Neural crest cell (in vitro differentiated cells): Measurements from ENCODE around the gene NPAS2. TPM values are rescaled to one million over a fixed set of nuclear protein-coding genes. Genes with fewer than 3 reads are reported as not detected.

ENCODE experiments used
- DNase-seq: peaks from one replicate; pipeline ENCODE4 v3.0.0; 2021; ENCODE audit warnings: low read depth, mixed read lengths, low spot score
- H3K27ac Mint-ChIP-seq: one replicate; pipeline ENCODE4 v1.8.0; 2021; ENCODE audit warnings: mild to moderate bottlenecking, mixed read lengths; ENCODE audit not compliant: unreplicated experiment
- H3K27me3 Mint-ChIP-seq: 2 replicates; pipeline ENCODE4 v1.8.0; 2021; ENCODE audit warnings: low read depth, mild to moderate bottlenecking, mixed read lengths
- H3K36me3 Mint-ChIP-seq: 2 replicates; pipeline ENCODE4 v1.8.0; 2021; ENCODE audit warnings: low read depth, mild to moderate bottlenecking, mixed read lengths
- H3K4me1 Mint-ChIP-seq: 2 replicates; pipeline ENCODE4 v1.8.0; 2021; ENCODE audit warnings: mixed read lengths
- H3K4me3 Mint-ChIP-seq: one replicate; pipeline ENCODE4 v1.8.0; 2021; ENCODE audit warnings: mild to moderate bottlenecking, mixed read lengths
- H3K9me3 Mint-ChIP-seq: 2 replicates; pipeline ENCODE4 v1.8.0; 2021; ENCODE audit warnings: mixed read lengths
- total RNA-seq: library from RNA; stranded (reverse); gene quantifications from 2 replicates; pipeline ENCODE4 v1.2.1, GENCODE V29; 2021
- TF ChIP-seq, protein P1 (sequence below): fragments of 200-600 bp; sonication (generic); conservative IDR thresholded peaks from 2 replicates; pipeline ENCODE4 v1.5.0; 2021; ENCODE audit warnings: antibody characterized with exemption, mild to moderate bottlenecking

NPAS2 gene
- total RNA-seq, 1 donor from 2014 or later, result 2.6 TPM

DNA sequence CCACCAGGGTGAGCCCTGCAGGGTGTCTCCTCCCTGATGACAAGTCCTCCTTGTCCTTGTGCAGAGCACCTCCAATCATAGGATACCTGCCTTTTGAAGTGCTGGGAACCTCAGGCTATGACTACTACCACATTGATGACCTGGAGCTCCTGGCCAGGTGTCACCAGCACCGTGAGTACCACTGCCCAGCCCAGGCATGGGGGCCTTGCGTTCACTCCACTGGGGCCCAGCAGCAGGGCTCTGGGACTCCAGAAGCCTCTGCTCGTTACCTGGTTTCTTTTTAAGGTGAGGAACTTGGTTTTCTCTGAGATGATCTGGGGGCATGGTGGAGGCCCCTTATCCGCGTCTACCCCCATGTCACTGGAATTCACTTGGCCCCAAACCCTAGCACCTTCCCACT lies 145.7 kb downstream of the NPAS2 start:
- Mint-ChIP-seq H3K27ac (no peak overlapping the region), H3K4me1 (no peaks in the 10 kb centered on the region), H3K27me3 (no peaks in the 10 kb centered on the region), H3K36me3 (no peaks in the 10 kb centered on the region), H3K4me3 (no peak overlapping the region), H3K9me3 (no peaks in the 10 kb centered on the region)
- TF ChIP-seq, protein P1, sequence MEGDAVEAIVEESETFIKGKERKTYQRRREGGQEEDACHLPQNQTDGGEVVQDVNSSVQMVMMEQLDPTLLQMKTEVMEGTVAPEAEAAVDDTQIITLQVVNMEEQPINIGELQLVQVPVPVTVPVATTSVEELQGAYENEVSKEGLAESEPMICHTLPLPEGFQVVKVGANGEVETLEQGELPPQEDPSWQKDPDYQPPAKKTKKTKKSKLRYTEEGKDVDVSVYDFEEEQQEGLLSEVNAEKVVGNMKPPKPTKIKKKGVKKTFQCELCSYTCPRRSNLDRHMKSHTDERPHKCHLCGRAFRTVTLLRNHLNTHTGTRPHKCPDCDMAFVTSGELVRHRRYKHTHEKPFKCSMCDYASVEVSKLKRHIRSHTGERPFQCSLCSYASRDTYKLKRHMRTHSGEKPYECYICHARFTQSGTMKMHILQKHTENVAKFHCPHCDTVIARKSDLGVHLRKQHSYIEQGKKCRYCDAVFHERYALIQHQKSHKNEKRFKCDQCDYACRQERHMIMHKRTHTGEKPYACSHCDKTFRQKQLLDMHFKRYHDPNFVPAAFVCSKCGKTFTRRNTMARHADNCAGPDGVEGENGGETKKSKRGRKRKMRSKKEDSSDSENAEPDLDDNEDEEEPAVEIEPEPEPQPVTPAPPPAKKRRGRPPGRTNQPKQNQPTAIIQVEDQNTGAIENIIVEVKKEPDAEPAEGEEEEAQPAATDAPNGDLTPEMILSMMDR, result no peak
- no peak for DNase-seq

DNA sequence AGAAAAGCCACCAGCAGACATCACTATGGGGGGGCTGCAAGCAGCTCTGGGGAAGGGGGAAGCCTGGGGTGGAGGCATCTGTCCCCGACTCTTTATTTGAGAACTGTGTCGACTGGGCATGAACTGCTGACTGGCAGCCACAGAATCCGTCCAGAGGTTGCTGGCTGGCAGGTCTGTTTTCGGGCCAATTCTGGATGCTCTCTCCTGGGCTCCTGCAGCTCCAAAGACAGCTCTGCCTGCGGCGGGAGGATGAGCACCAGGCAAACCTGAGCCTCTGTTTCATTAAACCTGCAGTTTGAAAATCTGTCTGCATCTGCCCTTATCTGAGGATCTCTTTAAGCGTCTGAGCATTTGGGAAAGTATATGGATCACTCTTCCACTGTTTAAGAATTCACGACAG lies 147.8 kb downstream of the NPAS2 start:
- TF ChIP-seq, protein P1, result no peak
- Mint-ChIP-seq H3K9me3 (no peaks in the 10 kb centered on the region), H3K4me3 (no peak overlapping the region), H3K36me3 (no peaks in the 10 kb centered on the region), H3K27ac (no peak overlapping the region), H3K4me1 (no peaks in the 10 kb centered on the region), H3K27me3 (no peaks in the 10 kb centered on the region)
- no peak for DNase-seq

DNA sequence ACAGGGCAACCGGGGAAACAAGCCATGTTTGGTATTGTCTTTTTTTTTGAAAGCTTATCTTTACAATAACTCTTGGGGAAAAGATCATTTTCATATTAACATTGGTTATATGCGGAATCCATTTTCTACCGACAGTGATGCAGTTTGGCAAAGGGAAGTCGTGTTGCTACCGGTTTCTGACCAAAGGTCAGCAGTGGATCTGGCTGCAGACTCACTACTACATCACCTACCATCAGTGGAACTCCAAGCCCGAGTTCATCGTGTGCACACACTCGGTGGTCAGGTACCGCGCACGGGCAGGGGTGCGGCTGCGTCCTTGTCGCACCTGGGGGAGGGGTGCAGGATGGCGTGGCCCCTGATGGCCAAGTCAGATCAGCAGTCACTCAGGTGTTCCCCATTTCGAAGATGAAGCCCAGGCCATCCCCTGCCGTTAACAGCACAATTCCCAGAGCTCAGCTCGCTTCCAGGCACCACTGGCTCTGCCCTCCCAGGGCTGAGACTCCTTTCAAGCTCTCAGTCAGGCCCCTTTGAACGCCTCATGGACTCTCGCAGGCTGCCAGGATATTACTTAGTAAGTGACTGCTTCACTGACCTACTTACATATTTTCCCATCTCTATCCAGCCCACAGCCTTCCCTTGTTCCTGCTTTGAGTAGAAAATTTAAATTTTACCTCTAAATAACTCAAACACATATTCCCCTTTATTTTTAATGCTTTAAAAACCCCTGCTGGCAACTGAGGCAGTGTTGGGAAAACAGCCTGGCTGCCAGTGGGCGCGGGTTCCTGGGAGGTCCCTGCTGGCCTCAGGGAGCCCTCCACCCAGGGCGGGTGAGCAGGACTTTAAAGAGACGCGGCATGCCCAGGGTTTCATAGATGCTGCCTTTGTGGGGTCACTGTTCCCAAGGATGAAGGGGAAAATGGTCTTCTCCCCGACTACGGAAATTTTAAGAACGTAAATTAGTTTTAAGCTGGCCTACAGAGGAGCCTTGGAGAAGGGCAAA lies 148.5 kb downstream of the NPAS2 start:
- TF ChIP-seq, protein P1, result no peak
- Mint-ChIP-seq H3K27me3 (no peaks in the 10 kb centered on the region), H3K9me3 (no peaks in the 10 kb centered on the region), H3K36me3 (no peaks in the 10 kb centered on the region), H3K27ac (no peak overlapping the region), H3K4me3 (no peak overlapping the region), H3K4me1 (no peaks in the 10 kb centered on the region)
- DNase-seq, result no peak

DNA sequence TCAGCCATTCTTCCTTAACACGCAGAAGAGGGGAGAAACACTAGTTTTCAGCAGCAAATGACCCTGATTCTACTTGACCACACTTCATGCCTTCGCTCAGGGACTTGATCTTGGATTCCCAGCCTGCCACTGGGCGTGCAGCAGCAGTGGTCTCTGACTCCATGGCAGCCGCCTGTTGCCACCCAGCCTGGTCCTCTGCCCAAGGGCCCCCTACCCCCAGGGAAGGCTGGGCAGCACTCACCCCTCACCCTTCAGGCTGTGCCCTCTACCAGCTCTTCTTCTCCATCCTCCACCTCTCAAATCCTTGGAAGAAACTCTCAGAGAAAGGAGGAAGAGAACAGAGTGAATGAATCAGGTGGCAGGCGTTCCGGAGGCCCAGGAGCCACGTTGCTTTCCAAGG lies 150.1 kb downstream of the NPAS2 start:
- H3K36me3 Mint-ChIP-seq, result no peaks in the 10 kb centered on the region
- H3K27ac Mint-ChIP-seq, result no peak overlapping the region
- TF ChIP-seq, protein P1, result no peak
- H3K4me1 Mint-ChIP-seq, result no peaks in the 10 kb centered on the region
- no peak for DNase-seq
- no peaks in the 10 kb centered on the region for H3K9me3 Mint-ChIP-seq
- no peaks in the 10 kb centered on the region for H3K27me3 Mint-ChIP-seq
- H3K4me3 Mint-ChIP-seq, result no peak overlapping the region

DNA sequence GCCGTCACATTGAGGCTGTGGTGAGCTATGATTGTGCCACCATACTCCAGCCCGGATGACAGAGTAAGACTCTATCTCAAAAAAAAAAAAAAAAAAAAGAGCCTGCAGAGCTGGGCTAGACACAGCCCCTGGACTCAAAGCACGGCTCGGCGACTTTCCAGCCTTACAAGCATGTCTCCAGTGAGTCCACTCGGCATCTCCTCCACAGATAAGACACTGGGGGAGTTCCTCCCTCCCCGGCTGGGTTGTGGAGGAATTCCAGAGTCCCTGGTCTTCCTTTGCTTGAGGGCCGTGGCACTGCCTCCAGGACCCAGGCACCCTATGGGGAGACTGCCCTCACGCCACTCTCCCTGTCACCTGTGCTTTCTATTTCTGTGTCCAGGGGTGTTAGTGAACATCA lies 151.3 kb downstream of the NPAS2 start:
- TF ChIP-seq, protein P1, result no peak
- H3K27me3 Mint-ChIP-seq, result no peaks in the 10 kb centered on the region
- no peak overlapping the region for H3K27ac Mint-ChIP-seq
- no peaks in the 10 kb centered on the region for H3K4me1 Mint-ChIP-seq
- DNase-seq, result no peak
- H3K36me3 Mint-ChIP-seq, result no peaks in the 10 kb centered on the region
- no peak overlapping the region for H3K4me3 Mint-ChIP-seq
- H3K9me3 Mint-ChIP-seq, result no peaks in the 10 kb centered on the region
